RWPE1 (cell line): ENCODE data around the gene SSTR5.

ENCODE experiments used
- CTCF ChIA-PET: fragments of 350-600 bp; sonication (Branson Sonifier 250); formaldehyde crosslinking; extraction: SDS; loops from one replicate; lab custom pipeline; 2021; lab: Yijun Ruan, JAX
- POLR2A ChIA-PET: fragments of 400-600 bp; formaldehyde crosslinking; extraction: SDS; loops from one replicate; lab custom pipeline; 2020; ENCODE audit warnings: antibody characterized with exemption; ENCODE audit not compliant: low non-redundant PET; lab: Yijun Ruan, JAX
- DNase-seq: peaks from one replicate; pipeline ENCODE4 v3.0.0; 2012; ENCODE audit warnings: low spot score
- H3K27ac ChIP-seq: fragments of 450-650 bp; 2 replicates; pipeline ENCODE4 v1.5.1; 2017
- TF ChIP-seq, protein P1 (sequence below): fragments of 450-650 bp; conservative IDR thresholded peaks from 2 replicates; pipeline ENCODE4 v1.5.1; 2017; ENCODE audit warnings: low read depth, mild to moderate bottlenecking

The SSTR5 gene

DNA sequence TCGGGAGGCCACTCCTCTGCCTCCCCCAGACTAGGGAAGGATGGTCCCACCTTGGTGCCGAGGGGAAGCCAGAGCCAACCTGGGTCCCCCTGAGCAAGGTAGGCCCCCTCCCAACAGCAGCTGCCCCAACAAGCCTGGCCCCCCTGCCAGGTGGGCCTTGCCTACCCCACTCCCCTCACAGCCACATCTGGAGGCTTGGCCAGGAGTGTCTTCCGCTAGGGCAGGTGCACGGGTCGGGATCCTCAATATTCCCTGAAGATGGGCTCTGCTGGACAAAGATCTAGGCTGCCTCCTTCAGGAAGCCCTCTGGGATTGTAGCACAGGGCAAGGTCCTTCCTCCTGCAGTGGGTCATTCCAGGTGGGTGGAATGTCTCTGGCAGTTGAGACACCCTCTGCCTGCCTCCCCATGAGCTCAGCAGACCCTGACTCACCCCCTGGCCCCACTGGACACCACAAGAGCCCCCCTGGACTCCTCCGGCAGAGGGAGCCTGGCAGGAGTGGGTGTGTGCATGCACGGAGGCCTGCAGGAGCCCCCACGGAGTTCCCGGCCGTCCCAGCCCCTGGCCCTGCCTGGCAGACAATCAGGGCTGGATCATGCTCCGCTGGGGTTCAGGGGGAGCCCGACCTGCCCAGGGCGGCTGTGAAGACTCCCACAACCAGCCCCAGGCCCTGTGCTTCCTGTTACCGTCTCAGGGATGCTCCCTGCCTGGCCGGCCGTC is 23.1 kb downstream of the SSTR5 start:
- no peak overlapping the region for H3K27ac ChIP-seq
- DNase-seq: no peak
- ChIA-PET POLR2A (no interaction called here), CTCF (interaction anchor here (0.7 kb wide), 1 partner anchor 56 kb away, joined by 3 read pairs; no protein-coding TSS in a partner anchor)
- TF ChIP-seq, protein P1, sequence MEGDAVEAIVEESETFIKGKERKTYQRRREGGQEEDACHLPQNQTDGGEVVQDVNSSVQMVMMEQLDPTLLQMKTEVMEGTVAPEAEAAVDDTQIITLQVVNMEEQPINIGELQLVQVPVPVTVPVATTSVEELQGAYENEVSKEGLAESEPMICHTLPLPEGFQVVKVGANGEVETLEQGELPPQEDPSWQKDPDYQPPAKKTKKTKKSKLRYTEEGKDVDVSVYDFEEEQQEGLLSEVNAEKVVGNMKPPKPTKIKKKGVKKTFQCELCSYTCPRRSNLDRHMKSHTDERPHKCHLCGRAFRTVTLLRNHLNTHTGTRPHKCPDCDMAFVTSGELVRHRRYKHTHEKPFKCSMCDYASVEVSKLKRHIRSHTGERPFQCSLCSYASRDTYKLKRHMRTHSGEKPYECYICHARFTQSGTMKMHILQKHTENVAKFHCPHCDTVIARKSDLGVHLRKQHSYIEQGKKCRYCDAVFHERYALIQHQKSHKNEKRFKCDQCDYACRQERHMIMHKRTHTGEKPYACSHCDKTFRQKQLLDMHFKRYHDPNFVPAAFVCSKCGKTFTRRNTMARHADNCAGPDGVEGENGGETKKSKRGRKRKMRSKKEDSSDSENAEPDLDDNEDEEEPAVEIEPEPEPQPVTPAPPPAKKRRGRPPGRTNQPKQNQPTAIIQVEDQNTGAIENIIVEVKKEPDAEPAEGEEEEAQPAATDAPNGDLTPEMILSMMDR: no peak

- ChIA-PET POLR2A (no interaction called here), CTCF (interaction anchor here (0.7 kb wide), 1 partner anchor 55 kb away, joined by 3 read pairs; no protein-coding TSS in a partner anchor)
- peak within 1 kb of the TSS; percentile 19; the same call in 1 of the 2 replicates for H3K27ac ChIP-seq
- DNase-seq: no peak
- TF ChIP-seq, protein P1: no peak
Measured at GRCh38 chr16:1096169-1097082, 23.9 kb downstream of the SSTR5 start, which contains the start of gene C1QTNF8. TSS of gene C1QTNF8 (minus strand) at chr16:1096244. CDS start at chr16:1094922, 1,322 bp downstream.

GRCh38 chr16:1097156-1097555 is 24.6 kb downstream of the SSTR5 start:
- ChIA-PET CTCF (interaction anchor here (0.6 kb wide), 1 partner anchor 929 kb away, joined by 3 read pairs; the partner anchor contains the start of gene NHERF2), POLR2A (no interaction called here)
- no peak overlapping the region for H3K27ac ChIP-seq
- no peak for DNase-seq
- TF ChIP-seq, protein P1: no peak

- no peak overlapping the region for H3K27ac ChIP-seq
Measured at GRCh38 chr16:1097800-1098199, 25.3 kb downstream of the SSTR5 start.

DNA sequence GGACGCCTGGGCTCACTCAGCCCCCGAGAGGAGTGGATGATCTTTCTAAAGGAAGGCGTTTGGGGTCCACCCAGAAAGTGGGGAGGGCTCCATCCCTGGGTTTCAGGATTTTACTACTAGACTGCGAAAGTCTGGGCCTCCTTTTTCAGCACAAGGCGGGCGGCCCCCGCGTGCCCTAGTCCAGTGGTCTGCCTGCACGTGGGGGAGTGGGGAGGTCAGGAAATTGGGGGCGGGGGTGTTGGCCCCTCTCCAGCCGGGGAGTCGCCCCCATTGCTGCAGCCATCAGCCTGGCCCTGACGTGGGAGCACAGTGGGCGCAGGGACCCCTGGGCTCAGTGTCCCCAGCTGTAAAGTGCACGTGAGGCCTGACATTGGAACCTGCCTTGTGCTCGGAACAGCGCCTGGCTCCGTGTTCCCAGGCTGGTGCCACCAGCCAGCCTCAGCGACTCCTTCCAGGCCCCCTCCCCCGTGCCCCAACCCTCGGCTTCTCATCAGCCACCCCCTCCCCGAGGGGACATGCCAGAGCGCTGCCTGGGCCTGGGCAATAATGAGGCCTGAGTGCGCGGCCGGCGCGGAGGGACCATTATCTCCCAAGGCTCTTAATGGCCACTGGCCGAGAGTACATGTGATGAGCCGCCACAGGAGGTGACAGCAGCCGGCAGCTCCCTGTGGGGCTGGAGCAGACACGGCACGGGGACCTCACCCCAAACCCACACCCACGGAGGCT is 25.9 kb downstream of the SSTR5 start:
- DNase-seq: no peak
- no peak overlapping the region for H3K27ac ChIP-seq
- CTCF ChIA-PET: no interaction called here
- TF ChIP-seq, protein P1: no peak
- POLR2A ChIA-PET: no interaction called here

More at GRCh38 chr16:1097800-1098199, 25.3 kb downstream of the SSTR5 start:
- TF ChIP-seq, protein P1: no peak
- DNase-seq: no peak
- ChIA-PET CTCF (interaction anchor here (0.6 kb wide), 1 partner anchor 929 kb away, joined by 3 read pairs; the partner anchor contains the start of gene NHERF2), POLR2A (no interaction called here)
